ENCODE results near the gene SPATA31C2.
"Not testable (repeated sequence)": the region's sequence is repeated elsewhere in the genome, so short reads cannot be mapped to it uniquely, and the experiment has no call there.

The SPATA31C2 gene

DNA sequence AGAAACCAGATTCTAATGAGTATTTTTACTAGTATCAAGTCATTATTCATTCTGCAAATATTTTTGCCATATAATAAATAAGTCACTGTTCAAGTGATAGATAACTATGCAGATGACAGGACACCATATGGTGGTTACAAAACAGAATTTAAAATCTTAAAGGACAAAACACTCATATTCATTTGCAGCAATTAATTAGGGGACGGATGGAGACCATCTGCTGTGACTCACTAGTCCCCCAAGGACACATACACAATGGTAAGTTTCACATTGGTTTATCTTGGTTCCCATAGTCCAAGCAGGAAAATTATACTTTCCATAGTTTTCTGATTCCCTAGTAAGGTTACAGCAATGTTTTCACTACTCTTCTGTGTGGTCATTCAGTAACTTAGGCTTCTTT, 28.4 kb upstream of the SPATA31C2 start:
- H3K4me3 ChIP-seq (ENCODE audit: low read depth, low read length) = no peak overlapping the region
- no peak for TF ChIP-seq CTCF (IDR thresholded peaks at IDR 0.05; ENCODE audit: low read depth, low read length)

GRCh38 chr9:88164850-88165249, 26.6 kb upstream of the SPATA31C2 start:
- no peak for TF ChIP-seq CTCF (IDR thresholded peaks at IDR 0.05; ENCODE audit: low read depth, low read length)

DNA sequence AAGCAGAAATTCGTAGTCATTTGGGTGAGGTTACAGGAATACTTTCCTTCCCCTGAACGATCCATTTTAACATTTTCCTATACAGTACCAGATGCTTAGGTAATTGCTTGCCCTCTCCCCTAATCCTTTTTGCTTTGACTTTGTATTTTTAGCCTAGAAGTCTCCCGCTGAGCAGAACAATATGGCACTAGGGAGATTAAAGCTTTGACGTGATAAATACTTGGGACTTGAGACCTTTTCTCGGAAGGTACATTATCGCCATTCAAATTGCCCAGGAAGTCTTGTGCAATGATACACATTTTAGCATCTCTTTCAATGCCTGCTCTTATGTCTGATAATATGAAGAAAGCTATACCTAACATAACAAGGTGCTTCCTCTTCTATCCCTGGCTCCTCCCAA, 22.9 kb upstream of the SPATA31C2 start:
- H3K4me3 ChIP-seq (ENCODE audit: low read depth, low read length) = no peak overlapping the region
- no peak for TF ChIP-seq CTCF (IDR thresholded peaks at IDR 0.05; ENCODE audit: low read depth, low read length)

More at GRCh38 chr9:88164850-88165249, 26.6 kb upstream of the SPATA31C2 start:
- no peak overlapping the region for H3K4me3 ChIP-seq (ENCODE audit: low read depth, low read length)

- no peak for TF ChIP-seq CTCF (IDR thresholded peaks at IDR 0.05; ENCODE audit: low read depth, low read length)
- H3K4me3 ChIP-seq (ENCODE audit: low read depth, low read length) = no peak overlapping the region
These were observed 5.8 kb upstream of the SPATA31C2 start for GRCh38 chr9:88143957-88144625.

DNA sequence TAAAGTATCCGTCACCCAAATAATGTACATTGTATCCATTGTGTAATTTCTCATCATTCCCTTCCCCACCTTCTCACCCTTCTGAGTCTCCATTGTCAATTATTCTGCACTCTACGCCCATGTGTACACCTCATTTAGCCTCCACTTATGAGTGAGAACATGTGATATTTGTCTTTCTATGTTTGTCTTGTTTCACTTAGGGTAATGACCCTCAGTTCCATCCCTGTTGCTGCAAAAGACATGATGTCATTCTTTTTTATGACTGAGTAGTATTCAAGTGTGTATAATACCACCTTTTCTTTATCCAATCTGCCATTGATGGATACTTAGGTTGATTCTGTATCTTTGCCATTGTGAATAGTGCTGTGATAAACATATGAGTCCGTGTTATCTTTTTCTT, 4.9 kb upstream of the SPATA31C2 start:
- no peak for TF ChIP-seq CTCF (IDR thresholded peaks at IDR 0.05; ENCODE audit: low read depth, low read length)
- H3K4me3 ChIP-seq (ENCODE audit: low read depth, low read length) = no peak overlapping the region

DNA sequence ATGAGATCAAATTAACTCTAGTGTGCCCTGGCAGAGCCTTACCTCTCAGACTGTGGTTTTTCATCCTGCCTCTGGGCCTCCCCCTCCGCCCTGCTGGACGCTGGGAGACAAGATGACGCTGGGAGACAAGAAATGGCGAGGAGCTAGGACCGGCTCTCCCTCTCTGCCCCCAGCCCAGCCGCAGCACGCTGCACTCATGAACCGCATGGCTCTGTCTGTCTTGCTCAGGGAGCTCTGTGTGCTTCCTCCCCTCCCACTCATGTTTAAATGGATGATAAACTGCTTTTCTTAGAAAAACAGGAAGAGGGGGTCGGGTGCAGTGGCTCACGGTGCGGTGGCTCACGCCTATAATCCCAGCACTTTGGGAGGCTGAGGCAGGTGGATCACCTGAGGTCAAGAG, 4.7 kb downstream of the SPATA31C2 start:
- H3K4me3 ChIP-seq (ENCODE audit: low read depth, low read length) = not testable (repeated sequence)

- not testable (repeated sequence) for H3K4me3 ChIP-seq (ENCODE audit: low read depth, low read length)
These were observed 8.7 kb downstream of the SPATA31C2 start for GRCh38 chr9:88129556-88129955.

GRCh38 chr9:88127700-88128300, 10.5 kb downstream of the SPATA31C2 start:
- not testable (repeated sequence) for H3K4me3 ChIP-seq (ENCODE audit: low read depth, low read length)

- H3K4me3 ChIP-seq (ENCODE audit: low read depth, low read length) = not testable (repeated sequence)
These were observed 14.9 kb downstream of the SPATA31C2 start for GRCh38 chr9:88123413-88123812.

DNA sequence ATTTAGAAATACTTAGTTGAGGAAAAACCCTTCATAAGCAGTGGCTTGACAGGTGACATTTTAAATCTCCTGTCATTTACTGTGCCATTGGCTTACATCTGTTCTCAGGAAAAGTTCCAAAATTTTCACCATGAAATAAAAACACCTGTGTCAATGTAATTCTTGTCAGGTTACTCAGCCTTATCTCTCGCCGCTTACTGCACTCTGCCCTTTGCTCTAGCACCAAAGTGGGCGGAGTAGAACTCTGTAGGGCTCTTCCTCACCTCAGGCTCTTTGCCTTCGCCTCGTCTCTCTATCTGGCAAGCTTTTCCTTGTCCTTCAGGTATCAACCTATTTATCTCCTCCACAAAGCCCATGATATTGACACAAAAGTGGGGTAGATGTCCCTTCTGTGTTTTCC, 20.2 kb downstream of the SPATA31C2 start:
- not testable (repeated sequence) for H3K4me3 ChIP-seq (ENCODE audit: low read depth, low read length)

DNA sequence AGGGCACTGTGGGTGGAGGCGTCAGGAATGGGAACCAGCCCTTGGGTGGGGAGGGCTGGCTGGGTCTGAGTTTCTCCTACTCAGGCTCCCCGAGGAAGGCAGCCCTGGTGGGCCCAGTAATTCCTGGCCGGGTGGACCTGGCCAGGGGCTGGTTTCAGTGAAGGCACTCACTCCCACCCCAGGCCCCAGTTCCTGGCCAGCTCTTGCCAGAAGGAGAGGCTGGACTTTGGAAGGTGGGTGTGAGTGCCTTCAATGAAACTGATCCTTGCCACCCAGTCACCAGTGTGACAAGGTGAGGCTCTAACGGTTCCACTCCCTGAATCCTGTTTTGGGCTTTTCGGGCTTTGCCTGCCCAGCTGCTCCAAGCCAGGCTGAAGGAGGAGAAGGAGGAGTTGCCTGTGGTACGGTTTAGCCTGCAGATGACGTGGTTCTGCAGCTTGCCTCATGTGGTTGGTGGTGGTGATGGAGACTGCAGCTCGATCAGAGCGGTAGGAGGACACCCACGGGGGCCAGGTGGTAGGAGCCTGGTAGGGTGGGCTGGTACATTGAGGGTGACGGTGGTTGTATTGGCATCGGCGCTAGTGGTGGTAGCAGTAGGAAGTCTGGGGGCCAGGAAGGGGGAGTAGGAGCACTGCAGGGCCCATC, 23.2 kb downstream of the SPATA31C2 start:
- H3K4me3 ChIP-seq (ENCODE audit: low read depth, low read length) = not testable (repeated sequence)

DNA sequence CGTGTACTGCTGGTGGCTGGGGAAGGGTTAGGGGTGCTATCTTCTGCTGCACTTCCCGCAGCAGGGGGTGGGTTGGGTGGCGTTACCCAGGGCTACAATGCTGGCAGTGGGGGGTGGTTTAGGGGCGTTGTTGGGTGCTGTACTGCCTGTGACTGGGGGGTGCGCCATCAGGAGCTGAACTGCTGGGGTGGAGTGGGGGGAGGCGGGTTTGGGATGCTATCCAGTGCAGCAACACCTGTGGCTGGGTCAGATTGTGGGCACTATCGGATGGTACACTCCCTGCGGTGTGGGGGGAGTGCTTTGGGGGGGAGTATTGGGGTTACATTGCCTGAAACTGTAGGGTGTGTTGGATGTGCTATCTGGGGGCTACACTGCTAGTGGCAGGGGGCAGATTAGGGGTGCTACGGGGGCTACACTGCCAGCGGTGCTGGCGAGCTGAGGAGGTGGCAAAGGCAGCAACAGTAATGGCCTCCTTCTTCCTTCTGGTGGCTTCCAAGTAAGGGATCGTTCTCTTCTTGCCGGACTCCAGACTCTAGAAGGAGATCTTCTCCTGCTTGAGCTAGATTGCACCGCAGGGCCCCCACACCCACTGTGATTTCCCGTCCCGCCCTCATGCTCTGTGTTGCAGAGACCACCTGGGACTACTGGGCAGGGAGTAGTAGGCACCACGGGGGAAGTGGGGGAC, 23.9 kb downstream of the SPATA31C2 start:
- not testable (repeated sequence) for H3K4me3 ChIP-seq (ENCODE audit: low read depth, low read length)
